ENCODE measurements around the gene DDX23.
A peak's percentile ranks its signal among the peaks of the same experiment; 100 is the strongest.
"Not testable (repeated sequence)": the region's sequence is repeated elsewhere in the genome, so short reads cannot be mapped to it uniquely, and the experiment has no call there.

The DDX23 gene

DNA sequence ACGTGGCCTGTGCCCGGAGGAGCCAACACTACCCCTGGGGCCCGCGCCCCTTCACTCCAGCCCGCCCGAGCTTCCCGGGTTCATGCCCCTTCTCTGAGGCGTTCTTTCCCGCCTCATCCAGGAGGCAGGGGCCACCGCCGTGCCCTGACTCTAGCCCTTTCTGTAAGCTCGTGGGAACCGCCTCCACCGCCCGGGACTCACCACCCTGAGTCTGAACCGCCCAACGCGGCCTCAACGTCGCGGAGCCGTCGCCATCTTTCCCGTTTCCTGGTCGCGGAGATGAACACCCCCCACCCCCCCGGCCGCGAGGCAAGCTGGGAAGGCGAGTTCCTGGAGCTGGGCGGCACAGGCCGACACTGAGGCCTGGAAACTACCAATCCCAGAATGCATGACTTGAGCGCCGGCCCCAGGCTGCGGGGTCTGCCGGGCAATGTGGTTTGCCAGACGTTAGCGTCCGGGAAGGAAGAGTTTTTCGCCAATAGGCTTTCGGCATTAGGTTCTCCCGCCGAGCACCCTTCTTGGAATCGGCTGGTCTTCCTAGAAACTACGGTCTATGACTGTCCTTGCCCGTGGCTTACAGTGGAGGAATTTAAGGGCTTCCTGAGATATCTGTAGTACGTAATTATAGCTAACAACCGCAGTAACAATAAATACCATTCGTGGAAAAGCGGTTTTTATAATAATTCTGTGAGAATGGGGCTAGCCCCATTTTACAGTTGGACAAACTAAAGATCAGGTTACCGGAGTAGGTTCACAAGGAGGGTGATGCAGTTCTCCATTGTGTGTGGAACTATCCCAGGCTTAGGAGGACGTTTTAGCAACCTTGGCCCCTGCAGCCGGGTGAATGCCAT, at the start of gene DDX23:
TSS of gene DDX23 (minus strand) at position 281 of the 851 bp plus-strand sequence. CDS start 6,381 bp downstream, outside the sequence.
- peak; percentile 85 for DNase-seq

DNA sequence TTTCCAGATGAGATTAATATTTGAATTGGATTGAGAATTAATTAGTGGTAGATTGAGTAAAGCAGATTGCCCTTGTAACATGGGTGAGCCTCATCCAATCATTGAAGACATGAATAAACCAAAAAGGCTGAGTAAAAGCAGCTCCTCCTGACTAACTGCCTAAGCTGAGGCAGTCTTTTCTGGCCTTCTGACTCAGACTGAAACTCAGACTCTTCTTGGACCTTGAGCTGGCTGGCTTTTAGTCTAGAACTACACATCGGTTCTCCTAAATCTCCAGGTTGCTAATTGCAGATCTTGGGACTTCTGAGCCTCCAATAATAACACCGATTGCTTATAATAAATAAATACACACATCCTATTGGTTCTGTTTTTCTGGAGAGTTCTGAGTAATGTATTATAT, 49.3 kb upstream of the DDX23 start:
- DNase-seq: no peak

DNA sequence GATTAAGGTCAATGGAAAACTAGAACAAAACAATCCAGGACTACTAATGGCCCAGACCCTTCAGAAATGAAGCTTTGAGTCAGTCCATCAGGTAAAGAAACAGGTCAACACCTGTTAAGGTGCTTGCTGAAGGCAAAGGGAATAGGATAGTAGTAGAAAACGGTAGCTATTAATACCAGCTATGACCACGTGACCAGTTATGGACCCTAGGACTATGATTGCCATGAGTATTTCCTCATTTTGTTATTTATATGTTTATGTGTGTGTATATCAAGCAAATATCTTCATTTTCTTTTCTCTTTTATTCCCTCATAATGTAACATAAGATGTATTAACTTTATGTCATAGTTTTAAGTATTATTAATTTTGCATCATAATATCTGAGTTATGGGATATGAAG, 47.7 kb upstream of the DDX23 start:
- DNase-seq: no peak

DNA sequence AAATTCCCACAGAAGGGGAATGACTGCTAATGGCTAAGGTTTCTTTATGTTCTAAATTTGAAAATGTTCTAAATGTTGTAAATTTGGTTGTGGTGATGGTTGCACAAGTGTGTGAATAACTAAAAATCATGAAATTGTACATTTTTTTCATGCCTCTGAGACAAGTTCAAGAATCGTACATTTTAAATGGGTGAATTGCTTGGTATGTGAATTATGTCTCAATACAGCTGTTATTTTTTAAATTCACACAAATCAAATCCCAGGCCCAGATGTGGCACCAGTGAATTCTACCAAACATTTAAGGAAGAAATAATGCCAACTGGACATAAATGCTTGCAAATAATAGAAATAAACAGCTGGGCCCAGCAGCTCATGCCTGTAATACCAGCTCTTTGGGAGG, 42.3 kb upstream of the DDX23 start:
- no peak for DNase-seq

DNA sequence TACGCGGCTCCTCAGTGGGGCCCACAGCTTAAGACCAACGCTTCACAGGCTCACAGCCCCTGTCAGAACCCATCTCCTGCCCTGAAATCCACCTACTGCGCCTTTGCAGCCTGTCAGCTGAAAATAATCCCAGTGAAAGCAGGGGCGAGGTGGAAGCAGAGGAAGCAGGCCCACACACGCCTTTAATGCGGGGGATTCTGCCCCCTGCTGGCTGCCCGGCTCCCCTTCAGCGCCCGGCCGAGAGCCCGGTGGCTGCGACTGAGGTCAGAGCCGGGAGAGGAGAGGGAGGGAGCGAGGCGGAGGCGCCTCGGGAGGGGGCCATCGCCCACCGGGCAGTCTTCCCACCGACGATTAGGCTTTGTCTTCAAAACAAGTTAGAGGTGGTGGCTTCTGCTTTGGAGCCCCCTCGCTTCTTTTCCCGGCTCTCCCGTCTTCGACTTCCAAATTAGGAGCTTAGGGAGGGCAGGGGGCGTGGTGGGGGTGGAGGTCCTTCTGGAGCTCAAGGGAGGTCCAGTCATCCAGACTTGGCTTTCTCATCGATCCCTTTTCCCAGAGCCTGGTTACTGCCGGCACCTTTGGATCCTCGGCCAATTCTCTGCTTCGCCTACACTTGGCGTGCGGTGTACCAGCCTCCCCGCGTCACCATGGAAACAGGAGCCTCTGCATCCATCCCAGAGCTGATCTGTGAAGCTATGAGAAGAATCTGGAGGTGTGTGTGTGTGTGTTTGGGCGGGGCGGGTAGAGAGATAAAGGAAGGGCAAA, 38.9 kb upstream of the DDX23 start:
- DNase-seq: peak; percentile 56

DNA sequence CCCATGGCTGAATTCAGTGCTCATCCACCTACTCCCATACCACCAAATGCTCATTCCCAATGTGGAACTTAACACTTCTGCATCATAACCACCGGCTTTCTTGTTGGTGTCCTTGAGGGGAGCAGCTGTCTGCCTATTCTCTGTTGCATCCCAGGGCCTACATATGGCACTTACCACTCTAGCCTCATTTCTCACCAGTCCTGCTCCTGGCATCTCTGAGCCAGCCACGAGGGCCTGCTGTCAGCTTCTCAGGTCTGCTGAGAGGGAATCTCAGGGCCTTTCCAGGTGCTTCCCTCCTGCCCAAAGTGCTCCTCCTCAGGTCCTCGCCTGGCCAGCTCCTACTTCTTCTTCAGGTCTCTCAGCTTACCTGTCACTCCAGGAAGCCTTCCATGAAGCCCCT, 37.7 kb upstream of the DDX23 start:
- DNase-seq: no peak

DNA sequence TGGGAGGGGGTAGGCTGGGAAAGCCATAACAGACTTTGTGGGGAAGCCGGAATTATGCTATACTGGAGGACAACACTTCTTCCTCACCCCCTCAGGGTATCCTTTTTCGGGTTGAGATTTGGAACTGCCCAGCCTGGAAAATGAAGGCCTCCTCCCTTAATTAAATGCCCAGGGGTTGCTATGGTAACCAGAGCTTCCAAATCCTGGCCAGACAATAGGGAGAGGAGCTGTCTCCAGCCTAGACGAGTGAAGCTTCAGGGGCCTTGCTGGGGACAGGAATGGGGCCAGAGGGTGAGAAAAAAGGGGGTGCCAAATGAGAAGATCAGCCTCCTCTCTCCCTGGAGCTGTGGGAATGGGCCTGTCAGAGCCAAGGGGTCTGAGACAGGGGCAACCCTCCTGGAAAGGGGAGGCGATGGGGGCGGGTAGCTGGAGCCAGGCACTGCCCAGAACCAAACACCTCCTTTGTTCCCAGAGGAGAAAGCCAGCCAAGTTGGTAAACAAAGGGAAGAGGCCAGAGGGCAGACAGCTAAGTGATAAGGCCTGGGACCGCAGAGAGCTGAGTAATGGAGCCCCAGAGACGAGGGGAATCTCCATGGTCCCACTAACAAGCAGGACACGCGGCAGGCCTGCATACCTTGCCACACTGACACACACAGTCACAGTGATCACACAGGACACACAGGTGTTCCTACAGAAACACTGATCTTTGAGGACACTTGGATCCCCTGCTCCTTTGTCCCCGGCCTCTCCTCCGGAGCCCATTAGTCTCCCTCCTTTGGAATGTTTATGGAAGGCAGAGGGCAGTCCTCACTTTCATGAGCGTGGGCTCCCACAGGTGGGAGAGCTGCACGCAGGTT, 31.6 kb upstream of the DDX23 start:
- DNase-seq: no peak

DNA sequence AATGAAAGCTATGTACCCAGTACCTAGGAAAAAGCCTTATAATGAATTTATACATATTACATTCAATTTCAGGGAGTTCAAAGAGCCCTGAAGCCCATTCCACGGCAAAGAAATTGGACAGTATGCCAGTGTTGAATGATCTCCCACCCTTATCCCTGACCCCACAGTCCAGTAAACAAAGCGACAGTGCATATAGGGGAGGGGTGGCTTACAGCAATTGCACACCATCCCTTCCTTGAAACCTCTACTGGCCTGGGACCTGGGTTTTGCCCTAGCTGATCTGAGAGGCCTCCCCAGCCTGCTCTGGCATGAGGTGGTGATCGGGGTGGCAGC, 31.0 kb upstream of the DDX23 start:
- no peak for DNase-seq

DNA sequence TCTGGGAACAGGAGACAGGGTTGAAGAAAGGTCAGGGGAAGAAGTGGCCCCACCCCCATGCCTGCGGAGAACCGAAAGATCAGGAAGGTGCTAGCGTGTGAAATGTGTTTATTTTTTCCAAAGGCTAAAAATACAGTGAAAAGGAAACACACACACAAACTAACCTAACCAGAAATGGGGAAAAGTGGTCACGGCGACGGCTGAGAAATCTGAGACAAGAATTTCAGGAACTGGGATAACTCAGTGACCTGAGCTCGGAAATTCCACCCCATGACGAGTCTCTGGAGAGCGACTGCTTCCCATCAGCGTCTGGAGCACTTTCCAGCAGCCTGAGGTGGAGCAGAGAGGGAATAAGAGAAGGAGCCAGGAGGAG, 30.3 kb upstream of the DDX23 start:
- DNase-seq: no peak

DNA sequence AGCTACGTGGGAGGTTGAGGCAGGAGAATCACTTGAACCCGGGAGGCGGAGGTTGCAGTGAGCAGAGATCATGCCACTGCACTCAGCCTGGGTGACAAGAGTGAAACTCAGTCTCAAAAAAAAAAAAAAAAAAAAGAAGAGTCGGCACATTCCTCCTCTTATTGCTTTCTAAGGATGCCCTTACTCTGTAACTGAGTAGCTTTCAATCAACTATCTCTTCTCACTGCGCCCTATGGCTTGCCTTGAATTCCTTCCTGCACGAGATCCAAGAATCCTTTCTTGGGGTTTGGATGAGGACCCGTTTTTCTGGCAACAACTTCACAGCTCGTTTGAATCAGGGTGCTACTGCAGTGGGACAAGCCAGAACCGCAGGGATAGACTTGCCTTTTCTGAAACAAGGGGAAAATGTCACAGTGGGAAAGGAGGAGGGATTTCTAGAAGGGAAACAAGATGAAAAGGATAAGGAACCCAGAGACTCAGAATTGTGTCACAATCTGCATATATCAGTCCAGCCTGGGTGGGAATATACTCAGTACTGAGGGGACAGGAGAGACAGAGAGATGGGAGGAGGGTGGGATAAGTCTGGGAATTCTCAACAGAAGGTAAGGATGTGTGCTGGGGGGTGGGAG, 29.8 kb upstream of the DDX23 start:
- no peak for DNase-seq

DNA sequence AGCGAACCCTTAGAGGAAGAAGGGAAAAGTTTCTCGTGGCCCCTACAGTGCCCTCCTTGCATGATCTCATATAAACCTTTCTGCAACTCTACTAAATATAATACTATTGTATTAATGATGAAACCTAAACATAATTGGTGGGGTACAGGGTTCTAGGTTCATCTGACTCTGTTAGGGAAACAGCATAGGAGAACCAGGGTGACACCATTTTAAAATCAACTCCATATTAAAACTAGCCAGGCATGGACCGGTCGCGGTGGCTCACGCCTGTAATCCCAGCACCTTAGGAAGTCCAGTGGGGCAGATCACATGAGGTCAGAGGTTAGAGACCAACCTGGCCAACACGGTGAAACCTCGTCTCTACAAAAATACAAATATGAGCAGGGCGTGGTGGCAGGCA, 28.7 kb upstream of the DDX23 start:
- no peak for DNase-seq

DNA sequence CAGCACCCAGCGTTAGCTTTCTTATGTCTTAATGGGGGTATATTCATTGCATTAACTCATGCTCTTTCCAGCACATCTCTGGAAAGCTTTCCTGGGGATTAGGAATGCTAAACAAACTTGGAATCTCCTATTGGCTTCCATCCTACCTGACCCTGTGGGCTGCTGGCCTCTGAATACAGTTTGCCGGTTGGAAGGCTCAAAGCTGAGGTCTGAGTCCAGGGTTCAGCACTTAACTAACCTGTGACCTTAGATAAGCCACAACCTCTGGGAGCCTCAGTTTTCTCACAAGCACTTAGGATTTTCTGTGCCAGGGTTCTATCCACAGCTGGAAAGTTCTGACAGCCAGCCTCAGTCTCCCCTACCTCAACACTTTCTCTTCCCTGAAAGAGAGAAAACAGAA, 26.6 kb upstream of the DDX23 start:
- DNase-seq: no peak

DNA sequence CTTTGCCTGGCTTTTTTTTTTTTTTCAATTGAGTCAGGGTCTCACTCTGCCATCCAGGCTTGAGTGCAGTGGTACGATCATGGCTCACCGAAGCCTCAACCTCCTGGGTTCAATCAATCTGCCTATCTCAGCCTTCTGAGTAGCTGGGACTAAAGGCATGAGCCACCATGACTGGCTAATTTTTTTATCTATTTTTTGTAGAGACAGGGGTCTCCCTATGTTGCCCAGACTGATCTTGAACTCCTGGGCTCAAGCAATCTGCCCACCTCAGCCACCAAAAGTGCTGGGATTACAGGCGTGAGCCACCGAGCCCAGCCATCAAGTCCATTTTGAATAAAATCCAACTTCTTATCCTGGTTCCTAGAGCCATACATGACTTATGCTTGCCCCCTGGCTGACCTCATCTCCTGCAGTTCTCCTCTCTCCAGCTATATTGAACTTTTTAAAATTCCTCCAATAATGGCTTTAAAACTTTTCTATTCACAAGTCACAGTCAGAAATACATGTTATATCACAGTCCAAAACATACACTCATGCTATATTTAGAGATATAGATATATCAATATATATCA, 24.1 kb upstream of the DDX23 start:
- DNase-seq: no peak

DNA sequence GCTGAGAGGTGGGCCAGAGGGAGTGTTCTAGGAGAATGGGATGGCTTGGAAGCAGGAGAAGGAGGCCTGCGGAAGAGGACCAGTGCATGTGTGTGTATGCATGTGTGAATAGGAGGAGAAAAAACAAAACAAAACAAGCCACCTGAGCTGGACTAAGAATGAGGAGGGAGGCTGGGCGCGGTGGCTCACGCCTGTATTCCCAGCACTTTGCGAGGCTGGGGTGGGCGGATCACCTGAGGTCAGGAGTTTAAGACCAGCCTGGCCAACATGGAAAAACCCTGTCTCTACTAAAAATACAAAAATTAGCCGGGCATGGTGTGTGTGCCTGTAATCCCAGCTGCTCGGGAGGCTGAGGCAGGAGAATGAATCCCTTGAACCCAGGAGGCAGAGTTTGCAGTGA, 21.6 kb upstream of the DDX23 start:
- not testable (repeated sequence) for DNase-seq

DNA sequence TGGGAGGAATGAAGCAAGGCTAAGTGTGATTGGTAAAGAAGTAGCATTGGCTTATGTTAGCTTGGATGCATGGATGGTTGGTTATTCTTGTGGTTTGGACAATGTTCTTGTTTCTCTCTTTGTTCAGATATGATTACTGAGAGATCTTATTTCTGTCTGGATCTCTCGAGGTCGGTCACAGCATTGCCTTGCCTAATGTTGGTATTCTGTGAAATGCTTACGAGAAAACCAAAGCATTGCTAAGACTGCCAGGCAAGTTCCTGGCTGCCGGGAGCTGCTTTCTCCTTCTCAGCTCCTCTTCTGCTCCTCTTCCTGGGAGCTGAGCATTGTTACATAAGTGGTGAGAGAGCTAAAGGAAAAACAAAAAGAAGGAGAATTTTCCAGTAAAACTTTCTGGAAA, 21.1 kb upstream of the DDX23 start:
- DNase-seq: no peak

DNA sequence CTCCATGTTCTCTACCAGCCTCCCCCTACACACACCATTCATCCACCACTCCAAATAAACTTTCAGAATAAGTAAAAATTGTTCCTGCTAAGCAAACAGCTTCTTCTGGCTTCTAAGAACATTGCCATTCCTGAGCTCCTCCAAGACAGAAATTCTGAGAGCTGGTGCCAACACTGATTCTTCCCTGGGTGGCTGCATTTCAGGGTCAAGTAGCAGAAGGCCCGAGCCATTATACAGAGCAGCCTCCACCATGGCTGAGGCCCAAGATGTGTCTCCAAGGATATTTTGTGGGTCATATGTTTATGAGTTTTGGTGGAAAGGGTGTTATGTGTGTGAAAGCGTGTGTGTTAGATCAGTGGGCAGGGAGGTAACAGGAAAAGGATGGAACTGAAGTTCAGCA, 17.2 kb upstream of the DDX23 start:
- DNase-seq: no peak

DNA sequence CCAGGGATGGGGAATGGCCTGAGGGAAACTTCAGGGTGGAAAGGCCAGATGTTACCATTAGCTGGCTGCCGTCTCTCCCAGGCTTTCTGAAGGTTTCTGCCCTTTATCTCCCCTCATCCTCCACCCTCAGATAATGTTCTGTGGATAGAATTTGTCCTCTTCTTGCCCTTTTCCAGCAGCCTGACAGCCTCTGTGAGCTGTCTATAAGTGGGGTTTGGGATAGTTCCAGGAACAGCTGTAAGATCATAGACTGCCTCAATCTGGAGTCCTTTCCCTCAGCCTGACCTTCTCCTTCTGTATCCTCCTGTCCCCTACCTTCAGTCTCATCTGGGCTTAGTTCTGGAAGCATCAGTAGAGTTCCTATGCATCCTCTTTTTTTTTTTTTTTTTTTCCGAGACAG, 16.5 kb upstream of the DDX23 start:
- no peak for DNase-seq

DNA sequence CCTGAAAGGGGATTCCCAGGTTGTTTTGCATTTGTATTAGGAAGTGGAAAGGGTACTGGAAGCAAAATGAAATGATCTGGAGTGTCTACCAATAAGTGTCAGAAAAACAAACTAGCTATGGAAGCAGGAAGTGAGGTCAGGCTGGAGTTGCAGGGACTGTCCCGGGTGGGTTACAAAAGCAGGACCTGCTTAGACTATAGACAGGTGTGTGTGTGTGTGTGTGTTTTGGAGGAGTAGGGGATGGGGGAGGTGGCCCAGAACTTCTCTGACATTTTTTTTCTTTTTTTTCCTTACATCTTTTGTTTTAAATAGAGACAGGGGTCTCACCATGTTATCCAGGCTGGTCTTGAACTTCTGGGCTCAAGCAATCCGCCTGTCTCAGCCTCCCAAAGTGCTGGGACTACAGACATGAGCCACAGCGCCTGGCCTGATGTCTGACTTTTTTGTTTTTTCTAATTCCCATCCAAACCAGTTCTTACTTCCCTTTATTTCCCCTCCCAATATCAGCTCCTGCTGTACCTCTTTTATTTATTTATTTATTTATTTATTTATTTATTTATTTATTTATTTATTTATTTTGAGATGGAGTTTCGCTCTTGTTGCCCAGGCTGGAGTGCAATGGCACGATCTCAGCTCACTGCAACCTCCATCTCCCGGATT, 14.2 kb upstream of the DDX23 start:
- DNase-seq: no peak

DNA sequence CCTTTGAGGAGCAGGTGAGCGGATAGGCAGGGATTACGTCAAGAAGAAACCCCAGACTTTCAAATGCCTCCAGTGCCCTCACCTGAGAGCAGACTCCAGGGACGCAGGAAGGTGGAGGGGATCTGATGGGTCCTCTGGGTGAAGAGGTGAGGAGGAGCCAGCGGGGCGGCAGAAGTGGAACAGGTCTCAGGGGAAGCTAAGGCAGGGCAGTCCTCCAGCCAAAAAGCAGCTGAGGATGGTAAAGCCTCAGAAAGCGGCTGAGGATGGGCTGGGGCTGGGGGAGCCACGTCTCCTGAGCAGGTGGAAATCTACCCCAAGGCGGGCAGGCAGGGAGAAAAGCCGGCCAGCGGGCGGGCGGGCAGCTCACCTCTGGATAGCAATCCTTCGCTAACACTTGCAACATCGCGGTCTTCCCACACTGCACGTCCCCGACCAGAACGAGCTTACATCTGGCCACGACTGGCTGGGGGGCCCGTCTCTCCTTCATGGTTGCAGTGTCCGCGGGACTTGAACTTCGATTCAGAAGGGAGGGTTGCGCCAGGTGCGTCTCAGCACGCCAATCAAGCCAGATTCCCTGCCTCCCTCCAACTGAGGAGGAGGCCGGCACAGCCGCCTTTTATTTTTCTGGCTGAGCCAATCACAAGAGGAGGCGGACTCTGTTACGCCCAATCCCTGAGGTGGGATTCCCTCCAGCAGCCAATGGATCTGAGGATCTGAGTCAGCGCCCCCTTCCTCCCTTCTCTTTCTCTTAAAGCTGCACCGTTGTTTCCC, 13.5 kb upstream of the DDX23 start, which contains the start of gene RND1:
TSS of gene RND1 (minus strand) at position 590 of the 771 bp plus-strand sequence. CDS start at position 487, 103 bp downstream.
- DNase-seq: peak; percentile 73

DNA sequence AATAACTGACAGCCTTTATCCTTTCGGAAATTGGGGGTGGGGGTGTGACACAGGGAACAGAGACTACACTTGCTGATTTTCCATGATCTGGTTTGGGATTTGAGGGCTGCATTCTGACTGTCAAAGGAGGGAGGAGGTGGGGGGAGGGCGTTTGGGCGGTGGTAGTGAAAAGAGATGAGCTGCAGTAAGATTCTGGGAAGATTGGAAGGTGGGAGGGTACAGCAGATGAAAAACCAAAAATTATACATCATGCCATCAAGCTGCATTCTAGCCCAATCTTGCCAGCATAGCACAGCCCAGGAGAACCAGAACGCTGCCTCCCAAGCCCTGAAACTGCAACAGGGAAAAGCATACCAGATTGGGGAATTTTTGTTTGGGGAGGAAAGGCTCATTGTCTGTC, 11.3 kb upstream of the DDX23 start:
- DNase-seq: no peak

DNA sequence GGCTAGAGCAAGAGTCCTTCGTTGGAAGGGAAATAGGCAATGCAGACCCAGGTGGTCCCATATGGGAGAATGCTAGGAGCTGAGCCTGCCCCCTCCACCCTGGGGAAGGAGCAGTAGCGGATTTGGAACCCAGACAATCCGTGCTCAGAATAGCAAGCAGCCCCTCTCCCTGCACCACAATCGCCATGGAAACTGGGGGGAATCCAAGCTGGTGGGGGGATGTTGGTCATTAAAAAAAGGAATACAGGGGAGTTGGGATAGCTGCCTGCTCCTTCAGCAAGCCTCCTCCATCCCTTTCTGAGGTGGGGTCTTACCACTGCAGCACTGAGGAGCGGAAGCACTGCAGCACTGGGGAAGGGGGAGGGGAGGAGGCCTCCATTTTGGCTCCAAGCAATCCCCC, 10.8 kb upstream of the DDX23 start:
- DNase-seq: no peak

All from activated CD4-positive, alpha-beta T cell treated with anti-CD3 and anti-CD28 coated beads for 1 hour (primary cell).